Measurements from ENCODE around the gene LSAMP. TPM values are rescaled to one million over a fixed set of nuclear protein-coding genes. Genes with fewer than 3 reads are reported as not detected.

The LSAMP gene
- total RNA-seq, 1 experiment from 2014 or later: 5.7 TPM

DNA sequence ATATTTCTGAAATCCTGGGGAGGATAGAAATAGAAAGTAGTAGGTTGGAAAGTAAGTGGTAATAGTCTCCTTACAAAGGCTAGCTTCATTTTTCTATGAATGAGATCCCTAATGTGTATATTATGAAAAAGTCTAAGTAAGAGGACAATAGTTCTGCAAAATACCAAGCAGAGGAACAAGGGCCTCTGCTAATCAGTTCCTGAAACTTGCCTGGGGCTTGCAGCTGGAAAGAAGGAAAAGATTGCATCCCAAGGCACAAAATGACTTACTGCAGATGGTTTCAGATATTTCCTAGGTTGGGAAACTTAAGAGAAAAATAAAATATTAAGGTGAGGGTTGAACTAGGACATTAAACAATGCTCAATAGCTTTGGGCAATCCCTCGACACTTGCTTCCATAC lies 528.4 kb downstream of the LSAMP start (continued):
- TF ChIP-seq, protein P1, sequence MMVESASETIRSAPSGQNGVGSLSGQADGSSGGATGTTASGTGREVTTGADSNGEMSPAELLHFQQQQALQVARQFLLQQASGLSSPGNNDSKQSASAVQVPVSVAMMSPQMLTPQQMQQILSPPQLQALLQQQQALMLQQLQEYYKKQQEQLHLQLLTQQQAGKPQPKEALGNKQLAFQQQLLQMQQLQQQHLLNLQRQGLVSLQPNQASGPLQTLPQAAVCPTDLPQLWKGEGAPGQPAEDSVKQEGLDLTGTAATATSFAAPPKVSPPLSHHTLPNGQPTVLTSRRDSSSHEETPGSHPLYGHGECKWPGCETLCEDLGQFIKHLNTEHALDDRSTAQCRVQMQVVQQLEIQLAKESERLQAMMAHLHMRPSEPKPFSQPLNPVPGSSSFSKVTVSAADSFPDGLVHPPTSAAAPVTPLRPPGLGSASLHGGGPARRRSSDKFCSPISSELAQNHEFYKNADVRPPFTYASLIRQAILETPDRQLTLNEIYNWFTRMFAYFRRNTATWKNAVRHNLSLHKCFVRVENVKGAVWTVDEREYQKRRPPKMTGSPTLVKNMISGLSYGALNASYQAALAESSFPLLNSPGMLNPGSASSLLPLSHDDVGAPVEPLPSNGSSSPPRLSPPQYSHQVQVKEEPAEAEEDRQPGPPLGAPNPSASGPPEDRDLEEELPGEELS (CRISPR knock-in tag; IDR thresholded peaks at IDR 0.05): no peak
- TF ChIP-seq, protein P2, sequence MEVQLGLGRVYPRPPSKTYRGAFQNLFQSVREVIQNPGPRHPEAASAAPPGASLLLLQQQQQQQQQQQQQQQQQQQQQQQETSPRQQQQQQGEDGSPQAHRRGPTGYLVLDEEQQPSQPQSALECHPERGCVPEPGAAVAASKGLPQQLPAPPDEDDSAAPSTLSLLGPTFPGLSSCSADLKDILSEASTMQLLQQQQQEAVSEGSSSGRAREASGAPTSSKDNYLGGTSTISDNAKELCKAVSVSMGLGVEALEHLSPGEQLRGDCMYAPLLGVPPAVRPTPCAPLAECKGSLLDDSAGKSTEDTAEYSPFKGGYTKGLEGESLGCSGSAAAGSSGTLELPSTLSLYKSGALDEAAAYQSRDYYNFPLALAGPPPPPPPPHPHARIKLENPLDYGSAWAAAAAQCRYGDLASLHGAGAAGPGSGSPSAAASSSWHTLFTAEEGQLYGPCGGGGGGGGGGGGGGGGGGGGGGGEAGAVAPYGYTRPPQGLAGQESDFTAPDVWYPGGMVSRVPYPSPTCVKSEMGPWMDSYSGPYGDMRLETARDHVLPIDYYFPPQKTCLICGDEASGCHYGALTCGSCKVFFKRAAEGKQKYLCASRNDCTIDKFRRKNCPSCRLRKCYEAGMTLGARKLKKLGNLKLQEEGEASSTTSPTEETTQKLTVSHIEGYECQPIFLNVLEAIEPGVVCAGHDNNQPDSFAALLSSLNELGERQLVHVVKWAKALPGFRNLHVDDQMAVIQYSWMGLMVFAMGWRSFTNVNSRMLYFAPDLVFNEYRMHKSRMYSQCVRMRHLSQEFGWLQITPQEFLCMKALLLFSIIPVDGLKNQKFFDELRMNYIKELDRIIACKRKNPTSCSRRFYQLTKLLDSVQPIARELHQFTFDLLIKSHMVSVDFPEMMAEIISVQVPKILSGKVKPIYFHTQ (CRISPR knock-in tag; IDR thresholded peaks at IDR 0.05): no peak

DNA sequence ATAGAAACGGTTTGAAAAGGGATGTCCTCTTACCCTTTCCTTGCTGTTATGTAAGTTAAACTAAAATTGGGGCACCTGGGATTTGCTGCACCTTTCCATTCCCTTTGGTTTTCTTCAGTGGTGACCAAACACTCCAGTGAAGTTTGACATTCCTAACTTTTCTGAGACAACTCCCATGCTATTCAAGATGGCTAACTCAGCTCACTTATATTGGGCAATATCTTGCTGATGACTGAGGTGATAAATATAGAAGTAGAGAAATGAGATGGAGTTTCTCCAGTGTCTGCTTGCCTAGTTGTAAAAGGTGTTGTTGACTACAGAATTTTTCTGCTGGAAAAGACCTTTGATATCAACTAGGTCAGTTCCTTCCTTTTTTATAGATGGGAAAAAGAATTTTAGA lies 530.2 kb downstream of the LSAMP start:
- no peaks in the 10 kb centered on the region for H3K27me3 Mint-ChIP-seq (ENCODE audit: low read depth)
- no peaks in the 10 kb centered on the region for H3K9me3 Mint-ChIP-seq
- ChIA-PET POLR2A (no interaction called here), CTCF (interaction anchor here (1.1 kb wide), 1 partner anchor 131 kb away, joined by 4 read pairs; no protein-coding TSS in a partner anchor)
- DNase-seq (ENCODE audit: low spot score) (no peak), ATAC-seq (no peak)
- TF ChIP-seq, protein P3, sequence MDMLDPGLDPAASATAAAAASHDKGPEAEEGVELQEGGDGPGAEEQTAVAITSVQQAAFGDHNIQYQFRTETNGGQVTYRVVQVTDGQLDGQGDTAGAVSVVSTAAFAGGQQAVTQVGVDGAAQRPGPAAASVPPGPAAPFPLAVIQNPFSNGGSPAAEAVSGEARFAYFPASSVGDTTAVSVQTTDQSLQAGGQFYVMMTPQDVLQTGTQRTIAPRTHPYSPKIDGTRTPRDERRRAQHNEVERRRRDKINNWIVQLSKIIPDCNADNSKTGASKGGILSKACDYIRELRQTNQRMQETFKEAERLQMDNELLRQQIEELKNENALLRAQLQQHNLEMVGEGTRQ (CRISPR knock-in tag; IDR thresholded peaks at IDR 0.05): no peak
- TF ChIP-seq, protein P4, sequence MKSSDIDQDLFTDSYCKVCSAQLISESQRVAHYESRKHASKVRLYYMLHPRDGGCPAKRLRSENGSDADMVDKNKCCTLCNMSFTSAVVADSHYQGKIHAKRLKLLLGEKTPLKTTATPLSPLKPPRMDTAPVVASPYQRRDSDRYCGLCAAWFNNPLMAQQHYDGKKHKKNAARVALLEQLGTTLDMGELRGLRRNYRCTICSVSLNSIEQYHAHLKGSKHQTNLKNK (CRISPR knock-in tag; IDR thresholded peaks at IDR 0.05): no peak
- no peak for TF ChIP-seq ZNF232 (CRISPR knock-in tag; IDR thresholded peaks at IDR 0.05)
- TF ChIP-seq, protein P5, sequence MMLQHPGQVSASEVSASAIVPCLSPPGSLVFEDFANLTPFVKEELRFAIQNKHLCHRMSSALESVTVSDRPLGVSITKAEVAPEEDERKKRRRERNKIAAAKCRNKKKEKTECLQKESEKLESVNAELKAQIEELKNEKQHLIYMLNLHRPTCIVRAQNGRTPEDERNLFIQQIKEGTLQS (CRISPR knock-in tag; conservative IDR thresholded peaks at IDR 0.05): no peak
- peaks cover 29% of the 10 kb centered on the region for H3K4me1 Mint-ChIP-seq
- no peaks in the 10 kb centered on the region for H3K36me3 Mint-ChIP-seq
- H3K4me3 Mint-ChIP-seq: no peak overlapping the region
- H3K27ac Mint-ChIP-seq: no peak overlapping the region

DNA sequence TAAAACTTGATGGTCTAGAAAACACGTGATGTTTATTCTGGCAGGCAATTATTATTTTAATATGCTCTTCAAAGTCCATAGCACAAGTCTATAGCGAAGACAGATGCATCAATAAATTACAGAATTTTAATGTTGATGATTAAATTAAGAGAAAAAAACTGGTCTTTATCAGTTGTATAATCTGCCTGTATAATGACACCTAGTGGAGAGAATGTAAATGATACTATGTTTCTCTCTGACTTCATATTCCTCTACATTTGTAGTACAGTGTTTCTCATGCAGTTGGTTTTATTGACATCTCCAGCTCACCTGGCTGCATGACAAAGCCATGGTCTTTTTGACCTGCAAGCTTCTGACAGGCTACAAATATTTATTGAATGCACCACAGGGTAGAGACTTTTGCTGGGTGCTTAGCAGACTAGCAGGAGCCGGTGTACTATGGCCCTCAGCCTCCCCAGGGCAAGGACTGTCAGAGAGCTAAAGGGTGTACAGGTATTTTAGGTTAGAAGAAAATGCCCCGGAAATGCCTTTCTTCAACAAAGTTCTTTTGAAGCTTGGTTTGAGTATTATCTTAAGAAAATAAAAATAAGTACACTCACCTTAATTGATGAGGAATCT lies 532.1 kb downstream of the LSAMP start:
- Mint-ChIP-seq H3K9me3 (no peaks in the 10 kb centered on the region), H3K27me3 (ENCODE audit: low read depth) (no peaks in the 10 kb centered on the region; the same call in 1 of the 2 replicates), H3K36me3 (no peaks in the 10 kb centered on the region), H3K4me3 (no peak overlapping the region), H3K4me1 (peaks cover 29% of the 10 kb centered on the region), H3K27ac (no peak overlapping the region)
- TF ChIP-seq, protein P6, sequence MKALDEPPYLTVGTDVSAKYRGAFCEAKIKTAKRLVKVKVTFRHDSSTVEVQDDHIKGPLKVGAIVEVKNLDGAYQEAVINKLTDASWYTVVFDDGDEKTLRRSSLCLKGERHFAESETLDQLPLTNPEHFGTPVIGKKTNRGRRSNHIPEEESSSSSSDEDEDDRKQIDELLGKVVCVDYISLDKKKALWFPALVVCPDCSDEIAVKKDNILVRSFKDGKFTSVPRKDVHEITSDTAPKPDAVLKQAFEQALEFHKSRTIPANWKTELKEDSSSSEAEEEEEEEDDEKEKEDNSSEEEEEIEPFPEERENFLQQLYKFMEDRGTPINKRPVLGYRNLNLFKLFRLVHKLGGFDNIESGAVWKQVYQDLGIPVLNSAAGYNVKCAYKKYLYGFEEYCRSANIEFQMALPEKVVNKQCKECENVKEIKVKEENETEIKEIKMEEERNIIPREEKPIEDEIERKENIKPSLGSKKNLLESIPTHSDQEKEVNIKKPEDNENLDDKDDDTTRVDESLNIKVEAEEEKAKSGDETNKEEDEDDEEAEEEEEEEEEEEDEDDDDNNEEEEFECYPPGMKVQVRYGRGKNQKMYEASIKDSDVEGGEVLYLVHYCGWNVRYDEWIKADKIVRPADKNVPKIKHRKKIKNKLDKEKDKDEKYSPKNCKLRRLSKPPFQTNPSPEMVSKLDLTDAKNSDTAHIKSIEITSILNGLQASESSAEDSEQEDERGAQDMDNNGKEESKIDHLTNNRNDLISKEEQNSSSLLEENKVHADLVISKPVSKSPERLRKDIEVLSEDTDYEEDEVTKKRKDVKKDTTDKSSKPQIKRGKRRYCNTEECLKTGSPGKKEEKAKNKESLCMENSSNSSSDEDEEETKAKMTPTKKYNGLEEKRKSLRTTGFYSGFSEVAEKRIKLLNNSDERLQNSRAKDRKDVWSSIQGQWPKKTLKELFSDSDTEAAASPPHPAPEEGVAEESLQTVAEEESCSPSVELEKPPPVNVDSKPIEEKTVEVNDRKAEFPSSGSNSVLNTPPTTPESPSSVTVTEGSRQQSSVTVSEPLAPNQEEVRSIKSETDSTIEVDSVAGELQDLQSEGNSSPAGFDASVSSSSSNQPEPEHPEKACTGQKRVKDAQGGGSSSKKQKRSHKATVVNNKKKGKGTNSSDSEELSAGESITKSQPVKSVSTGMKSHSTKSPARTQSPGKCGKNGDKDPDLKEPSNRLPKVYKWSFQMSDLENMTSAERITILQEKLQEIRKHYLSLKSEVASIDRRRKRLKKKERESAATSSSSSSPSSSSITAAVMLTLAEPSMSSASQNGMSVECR (CRISPR knock-in tag; IDR thresholded peaks at IDR 0.05; ENCODE audit: borderline replicate concordance): no peak
- TF ChIP-seq, protein P7, sequence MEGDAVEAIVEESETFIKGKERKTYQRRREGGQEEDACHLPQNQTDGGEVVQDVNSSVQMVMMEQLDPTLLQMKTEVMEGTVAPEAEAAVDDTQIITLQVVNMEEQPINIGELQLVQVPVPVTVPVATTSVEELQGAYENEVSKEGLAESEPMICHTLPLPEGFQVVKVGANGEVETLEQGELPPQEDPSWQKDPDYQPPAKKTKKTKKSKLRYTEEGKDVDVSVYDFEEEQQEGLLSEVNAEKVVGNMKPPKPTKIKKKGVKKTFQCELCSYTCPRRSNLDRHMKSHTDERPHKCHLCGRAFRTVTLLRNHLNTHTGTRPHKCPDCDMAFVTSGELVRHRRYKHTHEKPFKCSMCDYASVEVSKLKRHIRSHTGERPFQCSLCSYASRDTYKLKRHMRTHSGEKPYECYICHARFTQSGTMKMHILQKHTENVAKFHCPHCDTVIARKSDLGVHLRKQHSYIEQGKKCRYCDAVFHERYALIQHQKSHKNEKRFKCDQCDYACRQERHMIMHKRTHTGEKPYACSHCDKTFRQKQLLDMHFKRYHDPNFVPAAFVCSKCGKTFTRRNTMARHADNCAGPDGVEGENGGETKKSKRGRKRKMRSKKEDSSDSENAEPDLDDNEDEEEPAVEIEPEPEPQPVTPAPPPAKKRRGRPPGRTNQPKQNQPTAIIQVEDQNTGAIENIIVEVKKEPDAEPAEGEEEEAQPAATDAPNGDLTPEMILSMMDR (IDR thresholded peaks at IDR 0.05): peak; percentile 17; the same call in 1 of the 2 replicates
- DNase-seq (ENCODE audit: low spot score) (no peak), ATAC-seq (peak; percentile 61)
- ChIA-PET CTCF (interaction anchor here (0.6 to 3.3 kb wide), 5 partner anchors 9 to 86 kb away, joined by 3 to 21 read pairs (median 3); no protein-coding TSS in a partner anchor), POLR2A (no interaction called here)
